Mesothelial cell of epicardium (in vitro differentiated cells): ENCODE data around the gene ARPP21. TPM values are rescaled to one million over a fixed set of nuclear protein-coding genes. Genes with fewer than 3 reads are reported as not detected.

Experiments used
- DNase-seq, 2 experiments: peaks; one replicate each; pipeline ENCODE4 v3.0.0; 2021; ENCODE audit warnings: low spot score in 2 of 2; ENCODE audit not compliant: unreplicated experiment in 2 of 2
- H3K27ac Mint-ChIP-seq: 2 replicates; pipeline ENCODE4 v1.8.0; 2021; ENCODE audit warnings: mixed read lengths
- H3K27me3 Mint-ChIP-seq: 2 replicates; pipeline ENCODE4 v1.8.0; 2021; ENCODE audit warnings: low read depth, mixed read lengths
- H3K36me3 Mint-ChIP-seq: 2 replicates; pipeline ENCODE4 v1.8.0; 2021; ENCODE audit warnings: mixed read lengths
- H3K4me1 Mint-ChIP-seq: 2 replicates; pipeline ENCODE4 v1.8.0; 2021; ENCODE audit warnings: mixed read lengths
- H3K4me3 Mint-ChIP-seq: 2 replicates; pipeline ENCODE4 v1.8.0; 2021; ENCODE audit warnings: mild to moderate bottlenecking, moderate library complexity, mixed read lengths
- H3K9me3 Mint-ChIP-seq: 2 replicates; pipeline ENCODE4 v1.8.0; 2021; ENCODE audit warnings: mixed read lengths
- CTCF ChIP-seq: fragments of 200-600 bp; sonication (generic); IDR thresholded peaks from one replicate; pipeline ENCODE4 v1.5.0; 2021; ENCODE audit warnings: antibody characterized with exemption; ENCODE audit not compliant: unreplicated experiment
- total RNA-seq: library from RNA; stranded (reverse); gene quantifications from 3 replicates; pipeline ENCODE4 v1.2.1, GENCODE V29; 2021

The ARPP21 gene
- total RNA-seq, 1 donor from 2014 or later, result 0.67 TPM

GRCh38 chr3:35743218-35743617 lies 103.9 kb downstream of the ARPP21 start:
- H3K27ac Mint-ChIP-seq, result no peak overlapping the region
- H3K9me3 Mint-ChIP-seq, result no peaks in the 10 kb centered on the region
- DNase-seq, result no peak
- no peaks in the 10 kb centered on the region for H3K36me3 Mint-ChIP-seq
- no peak for TF ChIP-seq CTCF
- H3K4me3 Mint-ChIP-seq, result no peak overlapping the region
- peaks cover 24% of the 10 kb centered on the region for H3K4me1 Mint-ChIP-seq
- peaks cover 70% of the 10 kb centered on the region for H3K27me3 Mint-ChIP-seq

GRCh38 chr3:35744419-35744818 lies 105.1 kb downstream of the ARPP21 start:
- Mint-ChIP-seq H3K4me1 (peaks cover 16% of the 10 kb centered on the region), H3K36me3 (no peaks in the 10 kb centered on the region), H3K9me3 (no peaks in the 10 kb centered on the region), H3K27me3 (peaks cover 68% of the 10 kb centered on the region), H3K27ac (no peak overlapping the region), H3K4me3 (peak overlapping the region; percentile 21)
- TF ChIP-seq CTCF, result no peak
- DNase-seq, result no peak

- H3K4me1 Mint-ChIP-seq, result peaks cover 7% of the 10 kb centered on the region
- no peaks in the 10 kb centered on the region for H3K9me3 Mint-ChIP-seq
- no peak overlapping the region for H3K4me3 Mint-ChIP-seq
- peaks cover 68% of the 10 kb centered on the region for H3K27me3 Mint-ChIP-seq
- no peak overlapping the region for H3K27ac Mint-ChIP-seq
- no peaks in the 10 kb centered on the region for H3K36me3 Mint-ChIP-seq
- no peak for DNase-seq
- no peak for TF ChIP-seq CTCF
Observed at GRCh38 chr3:35745351-35745750, 106.0 kb downstream of the ARPP21 start.

- Mint-ChIP-seq H3K27ac (no peak overlapping the region), H3K9me3 (no peaks in the 10 kb centered on the region), H3K27me3 (peaks cover 73% of the 10 kb centered on the region), H3K4me3 (no peak overlapping the region), H3K36me3 (no peaks in the 10 kb centered on the region), H3K4me1 (peaks cover 6% of the 10 kb centered on the region)
- TF ChIP-seq CTCF, result no peak
- DNase-seq, result no peak
Observed at GRCh38 chr3:35745802-35746484, 106.6 kb downstream of the ARPP21 start.

- H3K36me3 Mint-ChIP-seq, result no peaks in the 10 kb centered on the region
- H3K27ac Mint-ChIP-seq, result no peak overlapping the region
- TF ChIP-seq CTCF, result no peak
- H3K4me3 Mint-ChIP-seq, result no peak overlapping the region
- peaks cover 72% of the 10 kb centered on the region for H3K27me3 Mint-ChIP-seq
- peaks cover 6% of the 10 kb centered on the region for H3K4me1 Mint-ChIP-seq
- no peak for DNase-seq
- no peaks in the 10 kb centered on the region for H3K9me3 Mint-ChIP-seq
Observed at GRCh38 chr3:35746492-35746891, 107.2 kb downstream of the ARPP21 start.
